Ectodermal cell (in vitro differentiated cells): ENCODE measurements around the gene KCNS3.

Source experiments
- H3K27ac ChIP-seq: 2 replicates; pipeline ENCODE4 v1.7.0; 2013; ENCODE audit warnings: mild to moderate bottlenecking, low read depth, low read length; ENCODE audit not compliant: insufficient read depth, poor library complexity, severe bottlenecking
- H3K27me3 ChIP-seq: 2 replicates; pipeline ENCODE4 v1.7.0; 2013; ENCODE audit warnings: mild to moderate bottlenecking, low read length; ENCODE audit not compliant: insufficient read depth, control insufficient read depth, poor library complexity, severe bottlenecking
- H3K36me3 ChIP-seq: one replicate; pipeline ENCODE4 v1.7.0; 2013; ENCODE audit warnings: low read length; ENCODE audit not compliant: control insufficient read depth, insufficient read depth
- H3K4me1 ChIP-seq: one replicate; pipeline ENCODE4 v1.7.0; 2013; ENCODE audit warnings: low read length; ENCODE audit not compliant: control insufficient read depth, insufficient read depth
- H3K4me3 ChIP-seq: 2 replicates; pipeline ENCODE4 v1.7.0; 2013; ENCODE audit warnings: low read depth, low read length, control low read depth; ENCODE audit not compliant: insufficient read depth
- H3K9me3 ChIP-seq: 2 replicates; pipeline ENCODE4 v1.7.0; 2013; ENCODE audit warnings: mild to moderate bottlenecking, low read length, moderate library complexity; ENCODE audit not compliant: control insufficient read depth
- WGBS, 2 experiments: methylation state at CpG; one replicate each; pipeline ENCODE4 v1.1.7; 2013; ENCODE audit warnings: missing lambda C conversion rate in 2 of 2; 5-methylcytosine and 5-hydroxymethylcytosine counted together

Gene KCNS3

GRCh38 chr2:17936599-17936998 lies 58.1 kb downstream of the KCNS3 start:
- 88 to 91% methylated on average over 1 of the region's 1 CpG for WGBS, 2 experiments
- Histone ChIP-seq H3K4me3 (no peak overlapping the region), H3K36me3 (no peaks in the 10 kb centered on the region), H3K27ac (no peak overlapping the region), H3K9me3 (no peaks in the 10 kb centered on the region), H3K4me1 (no peaks in the 10 kb centered on the region), H3K27me3 (no peaks in the 10 kb centered on the region)

- H3K4me1 ChIP-seq = no peaks in the 10 kb centered on the region
- no peaks in the 10 kb centered on the region for H3K36me3 ChIP-seq
- no peaks in the 10 kb centered on the region for H3K9me3 ChIP-seq
- no peak overlapping the region for H3K4me3 ChIP-seq
- no peak overlapping the region for H3K27ac ChIP-seq
- 86 to 91% methylated on average over 2 of the region's 2 CpGs for WGBS, 2 experiments
- H3K27me3 ChIP-seq = no peaks in the 10 kb centered on the region
Observed at GRCh38 chr2:17940091-17940630, 61.7 kb downstream of the KCNS3 start.

GRCh38 chr2:17943444-17943843 lies 65.0 kb downstream of the KCNS3 start:
- 88 to 91% methylated on average over 4 of the region's 4 CpGs for WGBS, 2 experiments
- H3K9me3 ChIP-seq = no peaks in the 10 kb centered on the region
- H3K4me3 ChIP-seq = no peak overlapping the region
- H3K27ac ChIP-seq = no peak overlapping the region
- H3K27me3 ChIP-seq = no peaks in the 10 kb centered on the region
- H3K4me1 ChIP-seq = no peaks in the 10 kb centered on the region
- no peaks in the 10 kb centered on the region for H3K36me3 ChIP-seq

- H3K36me3 ChIP-seq = no peaks in the 10 kb centered on the region
- H3K27me3 ChIP-seq = no peaks in the 10 kb centered on the region
- WGBS, 2 experiments = 95 to 97% methylated on average over 3 of the region's 3 CpGs
Observed at GRCh38 chr2:17947113-17947512, 68.6 kb downstream of the KCNS3 start.

GRCh38 chr2:17950006-17950405 lies 71.5 kb downstream of the KCNS3 start:
- H3K4me1 ChIP-seq = no peaks in the 10 kb centered on the region
- no peaks in the 10 kb centered on the region for H3K36me3 ChIP-seq
- H3K4me3 ChIP-seq = no peak overlapping the region
- 86 to 87% methylated on average over 6 of the region's 6 CpGs for WGBS, 2 experiments
- no peak overlapping the region for H3K27ac ChIP-seq
- H3K27me3 ChIP-seq = no peaks in the 10 kb centered on the region
- no peaks in the 10 kb centered on the region for H3K9me3 ChIP-seq

More at GRCh38 chr2:17947113-17947512, 68.6 kb downstream of the KCNS3 start:
- Histone ChIP-seq H3K4me3 (no peak overlapping the region), H3K9me3 (no peaks in the 10 kb centered on the region), H3K4me1 (no peaks in the 10 kb centered on the region), H3K27ac (no peak overlapping the region)

GRCh38 chr2:17951563-17951962 lies 73.1 kb downstream of the KCNS3 start:
- 89 to 95% methylated on average over 4 of the region's 4 CpGs for WGBS, 2 experiments
- Histone ChIP-seq H3K9me3 (no peaks in the 10 kb centered on the region), H3K4me1 (no peaks in the 10 kb centered on the region)

GRCh38 chr2:17958466-17959092 lies 80.1 kb downstream of the KCNS3 start:
- Histone ChIP-seq H3K36me3 (no peaks in the 10 kb centered on the region), H3K27ac (no peak overlapping the region), H3K27me3 (no peaks in the 10 kb centered on the region), H3K4me1 (no peaks in the 10 kb centered on the region), H3K9me3 (no peaks in the 10 kb centered on the region), H3K4me3 (no peak overlapping the region)
- 91 to 93% methylated on average over 4 of the region's 4 CpGs for whole genome bisulfite sequencing, 2 experiments

More at GRCh38 chr2:17951563-17951962, 73.1 kb downstream of the KCNS3 start:
- Histone ChIP-seq H3K36me3 (no peaks in the 10 kb centered on the region), H3K27ac (no peak overlapping the region), H3K4me3 (no peak overlapping the region), H3K27me3 (no peaks in the 10 kb centered on the region)

GRCh38 chr2:17959356-17959755 lies 80.9 kb downstream of the KCNS3 start:
- WGBS, 2 experiments = 8 to 20% methylated on average over 3 of the region's 3 CpGs
- no peaks in the 10 kb centered on the region for H3K9me3 ChIP-seq
- no peak overlapping the region for H3K4me3 ChIP-seq
- no peaks in the 10 kb centered on the region for H3K36me3 ChIP-seq
- H3K27me3 ChIP-seq = no peaks in the 10 kb centered on the region
- H3K27ac ChIP-seq = no peak overlapping the region
- no peaks in the 10 kb centered on the region for H3K4me1 ChIP-seq

- Histone ChIP-seq H3K27ac (no peak overlapping the region), H3K4me3 (no peak overlapping the region), H3K27me3 (no peaks in the 10 kb centered on the region), H3K36me3 (no peaks in the 10 kb centered on the region), H3K4me1 (no peaks in the 10 kb centered on the region), H3K9me3 (no peaks in the 10 kb centered on the region)
- WGBS, 2 experiments = 93 to 96% methylated on average over 5 of the region's 5 CpGs
Observed at GRCh38 chr2:17959833-17960232, 81.4 kb downstream of the KCNS3 start.

- H3K4me1 ChIP-seq = no peaks in the 10 kb centered on the region
- no peaks in the 10 kb centered on the region for H3K36me3 ChIP-seq
- WGBS, 2 experiments = 77 to 79% methylated on average over 6 of the region's 6 CpGs
Observed at GRCh38 chr2:17960925-17961324, 82.5 kb downstream of the KCNS3 start.

More at GRCh38 chr2:17960925-17961324, 82.5 kb downstream of the KCNS3 start:
- H3K4me3 ChIP-seq = no peak overlapping the region
- H3K27me3 ChIP-seq = no peaks in the 10 kb centered on the region
- H3K9me3 ChIP-seq = no peaks in the 10 kb centered on the region
- H3K27ac ChIP-seq = no peak overlapping the region
